Breast epithelium (tissue), 3 donors: ENCODE measurements around the gene FAM241A.

Experiments used
- CTCF ChIP-seq, 3 donors: fragments of 450-650 bp; IDR thresholded peaks; one replicate each; pipeline ENCODE4 v1.5.1; 2016 to 2017; ENCODE audit warnings: antibody characterized with exemption in 3 of 3, mild to moderate bottlenecking in 3 of 3, moderate library complexity in 3 of 3
- POLR2AphosphoS5 ChIP-seq, 3 donors: sonication (generic); formaldehyde crosslinking; IDR thresholded peaks; one replicate each; pipeline ENCODE4 v1.6.1; 2017; ENCODE audit warnings: antibody characterized with exemption in 3 of 3

DNA sequence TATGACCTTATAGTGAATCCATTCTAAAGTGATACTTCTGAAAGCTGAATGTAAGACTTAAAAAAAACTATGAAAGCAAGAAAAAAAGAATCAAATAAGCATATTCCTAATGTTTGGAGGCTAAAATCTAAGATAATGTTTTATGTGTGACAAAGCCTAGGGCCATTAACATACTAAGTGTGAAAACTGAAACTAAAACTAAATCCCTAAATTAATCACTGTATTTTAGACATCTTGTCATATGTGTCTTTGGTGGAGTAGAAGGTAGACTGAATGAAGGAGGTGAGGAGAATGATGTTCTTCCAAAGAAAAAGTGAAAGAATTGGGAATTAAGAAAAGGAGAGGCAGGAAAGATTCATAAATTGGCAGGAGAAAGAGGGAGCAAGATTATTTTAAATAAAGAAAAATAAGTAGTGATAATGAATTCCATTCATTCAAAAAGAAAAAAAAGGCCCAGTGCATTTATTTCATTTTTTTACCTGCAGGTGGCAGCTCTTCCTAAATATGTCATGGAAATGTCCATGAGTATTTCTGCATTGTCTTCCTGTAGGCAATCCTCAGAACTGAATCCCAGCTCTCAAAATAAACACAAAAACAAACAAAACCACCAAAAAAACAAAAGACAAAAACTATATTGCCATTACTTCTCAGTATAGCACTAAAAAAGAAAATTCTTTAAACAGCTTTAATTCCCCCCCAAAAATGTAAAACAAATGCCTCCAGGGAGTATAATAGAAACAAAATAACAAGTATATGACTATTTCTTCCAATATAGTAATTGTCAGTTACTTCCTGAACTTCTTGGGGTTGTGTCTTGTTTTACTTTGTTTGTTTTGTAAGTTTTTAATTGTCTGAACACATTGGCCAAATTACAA, 69.4 kb downstream of the FAM241A start:
- TF ChIP-seq CTCF (IDR thresholded peaks at IDR 0.05) (peak in 2 of 3 donors; percentile 53 to 68), POLR2AphosphoS5 (IDR thresholded peaks at IDR 0.05) (no peak)
